ENCODE measurements around the gene CUL9. TPM values are rescaled to one million over a fixed set of nuclear protein-coding genes. Genes with fewer than 3 reads are reported as not detected.
A peak's percentile ranks its signal among the peaks of the same experiment; 100 is the strongest.

The CUL9 gene
- total RNA-seq, 5 donors from 2014 or later (not counting 1 experiment from before 2014, with no cell fraction given): 92.5 to 107 (median 96.5) TPM

DNA sequence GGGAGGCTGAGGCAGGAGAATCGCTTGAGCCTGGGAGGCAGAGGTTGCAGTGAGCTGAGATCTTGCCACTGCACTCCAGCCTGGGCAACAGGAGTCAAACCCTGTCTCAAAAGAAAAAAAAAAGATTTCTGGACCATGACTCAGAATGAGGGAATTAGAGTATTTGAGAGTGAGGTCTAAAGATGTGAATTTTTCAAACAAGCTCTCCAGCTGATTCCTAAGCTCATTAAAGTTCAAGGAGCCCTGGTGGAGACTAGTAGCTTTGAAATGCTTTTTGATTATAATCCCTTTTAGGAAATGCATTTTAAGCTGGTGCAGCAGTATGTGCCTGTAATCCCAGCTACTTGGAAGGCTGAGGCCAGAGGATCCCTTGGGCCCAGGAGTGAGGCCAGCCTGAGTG is 32.7 kb upstream of the CUL9 start:
- Histone ChIP-seq H3K4me1 (ENCODE audit: control insufficient read depth in 1 of 2, extremely low read depth in 1 of 2, insufficient read depth in 2 of 2, low read length in 2 of 2) (no peaks in the 10 kb centered on the region), H3K27ac (ENCODE audit: low read length) (no peak overlapping the region), H3K4me3 (ENCODE audit: control insufficient read depth in 1 of 2, extremely low read depth in 1 of 2, low read length in 1 of 2) (no peak overlapping the region), H3K36me3 (ENCODE audit: control insufficient read depth in 2 of 2, extremely low read depth in 1 of 2, insufficient read depth in 1 of 2, low read length in 1 of 2) (no peaks in the 10 kb centered on the region), H3K27me3 (replicated peaks in 1 of 2; ENCODE audit: control insufficient read depth in 2 of 2, extremely low read depth in 1 of 2, insufficient read depth in 2 of 2, low read length in 1 of 2) (peaks cover 0 to 2% of the 10 kb centered on the region in 2 experiments), H3K9me3 (no peaks in the 10 kb centered on the region)
- H3K9me3 Mint-ChIP-seq: no peaks in the 10 kb centered on the region
- no peak overlapping the region for H3K27ac Mint-ChIP-seq
- DNase-seq: no peak
- no peak overlapping the region for H3K4me3 Mint-ChIP-seq
- no peaks in the 10 kb centered on the region for H3K36me3 Mint-ChIP-seq
- no peak for ATAC-seq (replicated peaks in 1 of 4)
- POLR2A ChIA-PET: no interaction called here
- H3K4me1 Mint-ChIP-seq: no peaks in the 10 kb centered on the region
- peaks cover 0 to 3% of the 10 kb centered on the region in 2 donors for H3K27me3 Mint-ChIP-seq
- CTCF ChIA-PET: interaction anchor here in 1 of 2 donors (0.6 kb wide), 1 partner anchor 272 kb away, joined by 11 read pairs; no protein-coding TSS in a partner anchor
- WGBS (ENCODE audit: insufficient coverage): 100% methylated on average over 1 of the region's 1 CpG

DNA sequence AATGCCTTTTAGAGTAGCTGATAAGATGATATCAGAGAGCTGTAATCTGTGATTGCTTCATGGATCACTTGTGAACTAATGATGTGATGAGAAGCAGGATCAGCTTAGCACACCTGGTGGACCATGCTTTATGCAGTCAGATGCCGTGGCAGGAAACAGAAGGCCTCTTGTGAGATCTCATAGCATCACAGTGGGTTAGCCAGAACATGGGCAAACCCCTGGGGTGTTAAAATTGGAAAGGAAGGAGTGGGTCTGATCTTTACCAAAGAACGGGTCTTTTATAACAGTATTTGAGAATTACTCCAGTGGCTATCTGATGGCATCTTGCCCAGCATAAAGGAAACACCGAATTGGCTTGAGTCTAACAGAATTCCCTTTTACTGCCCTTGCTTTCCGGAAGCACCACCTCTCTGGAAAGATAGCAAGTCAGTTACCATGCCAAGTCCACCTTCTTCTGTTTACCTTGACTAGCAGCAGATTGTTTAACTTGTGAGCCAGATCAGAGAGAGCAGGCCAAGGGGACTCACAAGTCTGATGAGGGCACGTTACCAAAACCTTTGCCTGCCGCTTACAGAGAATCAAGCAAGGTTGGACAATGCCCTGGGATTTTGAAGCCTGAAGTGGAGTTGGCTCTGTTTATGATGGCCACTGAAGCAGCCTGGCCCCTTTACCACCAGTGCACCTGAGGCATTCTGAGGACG is 31.8 kb upstream of the CUL9 start:
- H3K9me3 Mint-ChIP-seq: no peaks in the 10 kb centered on the region
- peaks cover 0 to 5% of the 10 kb centered on the region in 2 experiments for H3K27me3 ChIP-seq (replicated peaks in 1 of 2; ENCODE audit: control insufficient read depth in 2 of 2, extremely low read depth in 1 of 2, insufficient read depth in 2 of 2, low read length in 1 of 2)
- no peak overlapping the region for H3K4me3 Mint-ChIP-seq
- H3K36me3 Mint-ChIP-seq: no peaks in the 10 kb centered on the region
- no peaks in the 10 kb centered on the region for H3K9me3 ChIP-seq
- H3K27ac ChIP-seq (ENCODE audit: low read length): no peak overlapping the region
- H3K36me3 ChIP-seq (ENCODE audit: control insufficient read depth in 2 of 2, extremely low read depth in 1 of 2, insufficient read depth in 1 of 2, low read length in 1 of 2): no peaks in the 10 kb centered on the region
- 95% methylated on average over 6 of the region's 7 CpGs for WGBS (ENCODE audit: insufficient coverage)
- H3K4me1 Mint-ChIP-seq: no peaks in the 10 kb centered on the region
- ChIA-PET CTCF (interaction anchor here (0.5 to 0.6 kb wide), 3 partner anchors 305 to 1467 kb away, joined by 4 to 6 read pairs (median 6); no protein-coding TSS in a partner anchor), POLR2A (interaction anchor here in 1 of 2 donors (0.5 kb wide), 1 partner anchor 1087 kb away, joined by 4 read pairs; no protein-coding TSS in a partner anchor)
- H3K27me3 Mint-ChIP-seq: peaks cover 0 to 3% of the 10 kb centered on the region in 2 donors
- ATAC-seq (replicated peaks in 1 of 4) (no peak), DNase-seq (no peak)
- H3K27ac Mint-ChIP-seq: no peak overlapping the region
- H3K4me3 ChIP-seq (ENCODE audit: control insufficient read depth in 1 of 2, extremely low read depth in 1 of 2, low read length in 1 of 2): no peak overlapping the region
- H3K4me1 ChIP-seq (ENCODE audit: control insufficient read depth in 1 of 2, extremely low read depth in 1 of 2, insufficient read depth in 2 of 2, low read length in 2 of 2): no peaks in the 10 kb centered on the region

DNA sequence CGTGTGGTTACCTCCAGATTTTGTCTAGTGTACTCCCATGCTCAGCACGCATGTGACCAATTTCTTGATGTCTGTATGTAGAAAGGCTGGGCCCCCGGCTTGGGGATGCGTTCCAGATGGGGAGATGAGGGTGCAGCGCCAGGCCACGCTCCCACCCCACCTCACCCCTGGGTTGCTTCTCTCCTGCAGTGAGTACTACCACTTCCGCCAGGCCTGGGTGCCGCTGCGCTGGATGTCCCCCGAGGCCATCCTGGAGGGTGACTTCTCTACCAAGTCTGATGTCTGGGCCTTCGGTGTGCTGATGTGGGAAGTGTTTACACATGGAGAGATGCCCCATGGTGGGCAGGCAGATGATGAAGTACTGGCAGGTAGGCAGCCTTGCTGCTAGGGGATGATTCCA is 22.4 kb upstream of the CUL9 start:
- ATAC-seq (replicated peaks in 1 of 4) (no peak), DNase-seq (no peak)
- POLR2A ChIA-PET: no interaction called here
- Mint-ChIP-seq H3K4me3 (no peak overlapping the region), H3K36me3 (no peaks in the 10 kb centered on the region), H3K27ac (no peak overlapping the region), H3K9me3 (no peaks in the 10 kb centered on the region), H3K27me3 (no peaks in the 10 kb centered on the region), H3K4me1 (no peaks in the 10 kb centered on the region)
- no peaks in the 10 kb centered on the region for H3K9me3 ChIP-seq
- 98% methylated on average over 8 of the region's 11 CpGs for WGBS (ENCODE audit: insufficient coverage)
- H3K36me3 ChIP-seq (ENCODE audit: control insufficient read depth in 2 of 2, extremely low read depth in 1 of 2, insufficient read depth in 1 of 2, low read length in 1 of 2): peaks cover 0 to 10% of the 10 kb centered on the region in 2 donors
- H3K27ac ChIP-seq (ENCODE audit: low read length): no peak overlapping the region
- H3K4me1 ChIP-seq (ENCODE audit: control insufficient read depth in 1 of 2, extremely low read depth in 1 of 2, insufficient read depth in 2 of 2, low read length in 2 of 2): no peaks in the 10 kb centered on the region
- CTCF ChIA-PET: no interaction called here
- H3K27me3 ChIP-seq (replicated peaks in 1 of 2; ENCODE audit: control insufficient read depth in 2 of 2, extremely low read depth in 1 of 2, insufficient read depth in 2 of 2, low read length in 1 of 2): peaks cover 0 to 6% of the 10 kb centered on the region in 2 experiments
- no peak overlapping the region for H3K4me3 ChIP-seq (ENCODE audit: control insufficient read depth in 1 of 2, extremely low read depth in 1 of 2, low read length in 1 of 2)

DNA sequence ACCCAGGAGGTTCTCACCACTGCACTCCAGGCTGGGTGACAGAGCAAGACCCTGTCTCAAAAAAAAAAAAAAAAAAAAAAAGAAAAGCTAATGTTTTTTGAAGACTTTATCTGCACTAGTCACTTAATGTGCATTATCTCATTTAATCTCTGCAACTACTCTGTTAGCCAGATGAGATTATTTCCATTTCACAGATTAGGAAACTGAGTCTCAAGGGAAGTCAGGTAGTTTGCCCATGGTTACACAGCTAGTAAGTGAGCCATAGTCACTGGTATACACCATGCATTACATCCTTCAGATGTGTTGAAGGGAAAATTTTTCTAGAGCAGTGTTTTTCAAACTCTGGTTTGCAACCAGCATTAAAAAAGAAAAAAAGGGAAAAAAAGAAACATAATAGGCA is 18.1 kb upstream of the CUL9 start:
- Histone ChIP-seq H3K9me3 (no peaks in the 10 kb centered on the region), H3K4me1 (ENCODE audit: control insufficient read depth in 1 of 2, extremely low read depth in 1 of 2, insufficient read depth in 2 of 2, low read length in 2 of 2) (no peaks in the 10 kb centered on the region), H3K27ac (ENCODE audit: low read length) (no peak overlapping the region), H3K4me3 (ENCODE audit: control insufficient read depth in 1 of 2, extremely low read depth in 1 of 2, low read length in 1 of 2) (no peak overlapping the region), H3K36me3 (ENCODE audit: control insufficient read depth in 2 of 2, extremely low read depth in 1 of 2, insufficient read depth in 1 of 2, low read length in 1 of 2) (peaks cover 0 to 8% of the 10 kb centered on the region in 2 donors), H3K27me3 (replicated peaks in 1 of 2; ENCODE audit: control insufficient read depth in 2 of 2, extremely low read depth in 1 of 2, insufficient read depth in 2 of 2, low read length in 1 of 2) (peaks cover 0 to 2% of the 10 kb centered on the region in 2 experiments)
- ATAC-seq (replicated peaks in 1 of 4) (no peak), DNase-seq (no peak)
- Mint-ChIP-seq H3K27ac (no peak overlapping the region), H3K36me3 (no peaks in the 10 kb centered on the region), H3K4me1 (no peaks in the 10 kb centered on the region), H3K4me3 (no peak overlapping the region), H3K9me3 (no peaks in the 10 kb centered on the region), H3K27me3 (no peaks in the 10 kb centered on the region)
- POLR2A ChIA-PET: interaction anchor here in 1 of 2 donors (0.6 to 0.7 kb wide), 3 partner anchors 240 to 313 kb away, joined by 4 to 9 read pairs (median 5); partner anchors contain the start of gene TJAP1
- CTCF ChIA-PET: interaction anchor here in 1 of 2 donors (0.6 kb wide), 1 partner anchor 151 kb away, joined by 3 read pairs; no protein-coding TSS in a partner anchor

GRCh38 chr6:43170417-43170930 is 11.5 kb upstream of the CUL9 start:
- DNase-seq (no peak), ATAC-seq (replicated peaks in 1 of 4) (no peak)
- peaks cover 0 to 7% of the 10 kb centered on the region in 2 donors for H3K36me3 ChIP-seq (ENCODE audit: control insufficient read depth in 2 of 2, extremely low read depth in 1 of 2, insufficient read depth in 1 of 2, low read length in 1 of 2)
- Mint-ChIP-seq H3K36me3 (peaks cover 3% of the 10 kb centered on the region), H3K27me3 (no peaks in the 10 kb centered on the region), H3K4me1 (peaks cover 38 to 42% (median 40%) of the 10 kb centered on the region in 3 donors), H3K27ac (peak overlapping the region; percentile 89 to 98), H3K4me3 (peak overlapping the region; percentile 88 to 91 (median 88)), H3K9me3 (no peaks in the 10 kb centered on the region)
- H3K9me3 ChIP-seq: no peaks in the 10 kb centered on the region
- peaks cover 26 to 41% of the 10 kb centered on the region in 2 experiments for H3K4me1 ChIP-seq (ENCODE audit: control insufficient read depth in 1 of 2, extremely low read depth in 1 of 2, insufficient read depth in 2 of 2, low read length in 2 of 2)
- H3K27me3 ChIP-seq (replicated peaks in 1 of 2; ENCODE audit: control insufficient read depth in 2 of 2, extremely low read depth in 1 of 2, insufficient read depth in 2 of 2, low read length in 1 of 2): peaks cover 0 to 6% of the 10 kb centered on the region in 2 experiments
- H3K27ac ChIP-seq (ENCODE audit: low read length): peak overlapping the region; percentile 65
- ChIA-PET CTCF (interaction anchor here (1.0 to 1.1 kb wide), 2 partner anchors 21 to 59 kb away, joined by 3 read pairs; partner anchors contain the start of gene DNPH1 (in 1 of the 2)), POLR2A (no interaction called here)
- 14% methylated on average over 4 of the region's 18 CpGs for WGBS (ENCODE audit: insufficient coverage)
- H3K4me3 ChIP-seq (ENCODE audit: control insufficient read depth in 1 of 2, extremely low read depth in 1 of 2, low read length in 1 of 2): peak overlapping the region; percentile 58 to 79

DNA sequence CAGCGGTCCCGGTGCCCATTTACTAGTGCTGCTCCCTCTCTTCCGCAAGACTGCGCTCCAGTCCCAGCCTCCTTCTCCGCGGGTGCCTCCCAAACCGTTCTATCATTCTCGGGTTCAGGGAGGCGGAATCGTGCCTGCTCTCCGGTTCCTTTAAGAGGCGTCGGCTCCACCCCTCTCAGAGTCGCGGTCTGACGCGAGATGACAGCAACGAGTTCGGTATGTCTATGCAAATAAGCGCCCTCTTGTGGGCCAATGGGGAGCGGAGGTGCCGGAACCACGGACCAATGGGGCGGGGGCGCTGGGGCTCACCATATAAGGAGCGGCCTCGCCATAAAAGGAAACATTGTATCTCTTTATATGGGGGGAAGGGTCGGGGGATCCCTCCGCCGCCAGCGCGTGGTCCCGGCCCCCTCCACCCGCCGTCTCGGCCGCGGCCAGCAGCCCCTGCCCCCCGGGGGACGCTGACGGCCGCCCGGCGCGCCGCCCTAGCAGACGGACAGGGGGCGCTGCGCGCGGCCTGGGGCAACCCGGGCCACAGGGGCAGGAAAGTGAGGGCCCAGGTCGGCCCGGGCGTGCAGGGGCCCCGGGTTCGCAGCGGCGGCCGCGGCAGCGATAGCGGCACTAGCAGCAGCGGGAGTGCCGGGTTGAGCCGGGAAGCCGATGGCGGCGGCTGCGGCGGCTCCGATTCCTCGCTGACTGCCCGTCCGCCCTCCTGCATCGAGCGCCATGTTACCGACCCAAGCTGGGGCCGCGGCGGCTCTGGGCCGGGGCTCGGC is 10.9 kb upstream of the CUL9 start, which contains the start of gene SRF:
SRF (plus strand) TSS at position 339 of the 776 bp plus-strand sequence; CDS start at position 727, 388 bp downstream.
- Histone ChIP-seq H3K27me3 (replicated peaks in 1 of 2; ENCODE audit: control insufficient read depth in 2 of 2, extremely low read depth in 1 of 2, insufficient read depth in 2 of 2, low read length in 1 of 2) (peaks cover 0 to 6% of the 10 kb centered on the region in 2 experiments), H3K4me1 (ENCODE audit: control insufficient read depth in 1 of 2, extremely low read depth in 1 of 2, insufficient read depth in 2 of 2, low read length in 2 of 2) (peaks cover 26 to 47% of the 10 kb centered on the region in 2 experiments), H3K36me3 (ENCODE audit: control insufficient read depth in 2 of 2, extremely low read depth in 1 of 2, insufficient read depth in 1 of 2, low read length in 1 of 2) (peaks cover 4 to 13% of the 10 kb centered on the region in 2 donors), H3K9me3 (no peaks in the 10 kb centered on the region), H3K27ac (ENCODE audit: low read length) (peak within 1 kb of the TSS; percentile 80), H3K4me3 (ENCODE audit: control insufficient read depth in 1 of 2, extremely low read depth in 1 of 2, low read length in 1 of 2) (peak within 1 kb of the TSS; percentile 78 to 80)
- CTCF ChIA-PET: interaction anchor here in 1 of 2 donors (1.0 kb wide), 1 partner anchor 20 kb away, joined by 3 read pairs; no protein-coding TSS in a partner anchor
- ATAC-seq (replicated peaks in 1 of 4): peak; percentile 77 to 84 (median 79)
- WGBS (ENCODE audit: insufficient coverage): under 1% methylated on average over 79 of the region's 83 CpGs
- Mint-ChIP-seq H3K9me3 (no peaks in the 10 kb centered on the region), H3K4me1 (peaks cover 41 to 48% (median 43%) of the 10 kb centered on the region in 3 donors), H3K4me3 (peak within 1 kb of the TSS; percentile 88 to 93 (median 92)), H3K27me3 (no peaks in the 10 kb centered on the region), H3K27ac (peak within 1 kb of the TSS; percentile 91 to 98), H3K36me3 (peaks cover 5% of the 10 kb centered on the region)
- POLR2A ChIA-PET: no interaction called here
- peak; percentile 95 to 99 (median 99) for DNase-seq

Measured in T-cell (primary cell).